GM19351 (cell line): ENCODE data around the gene C5orf58.
"Not testable (repeated sequence)": the region's sequence is repeated elsewhere in the genome, so short reads cannot be mapped to it uniquely, and the experiment has no call there.

Source experiments
- ATAC-seq: cut with Tn5 transposase; IDR thresholded peaks from one replicate; pipeline ENCODE4 v1.9.1; 2021; ENCODE audit warnings: mild to moderate bottlenecking, moderate library complexity; ENCODE audit not compliant: unreplicated experiment

Gene C5orf58

GRCh38 chr5:170223360-170223759, 9.4 kb upstream of the C5orf58 start:
- no peak for ATAC-seq

GRCh38 chr5:170223906-170224305, 8.9 kb upstream of the C5orf58 start:
- ATAC-seq = no peak

- ATAC-seq = peak; percentile 56
These were observed 7.3 kb upstream of the C5orf58 start for GRCh38 chr5:170225326-170226128.

GRCh38 chr5:170226129-170226615, 6.6 kb upstream of the C5orf58 start:
- ATAC-seq = no peak

GRCh38 chr5:170226661-170227060, 6.1 kb upstream of the C5orf58 start:
- no peak for ATAC-seq

- ATAC-seq = no peak
These were observed 3.9 kb upstream of the C5orf58 start for GRCh38 chr5:170228762-170229435.

- ATAC-seq = no peak
These were observed 640 bp downstream of the C5orf58 start for GRCh38 chr5:170233358-170233892.

- no peak for ATAC-seq
These were observed 3.4 kb downstream of the C5orf58 start for GRCh38 chr5:170235876-170236864.

- ATAC-seq = no peak
These were observed 5.8 kb downstream of the C5orf58 start for GRCh38 chr5:170238456-170239196.

GRCh38 chr5:170245436-170245835, 12.7 kb downstream of the C5orf58 start:
- ATAC-seq = not testable (repeated sequence)

- ATAC-seq = no peak
These were observed 13.5 kb downstream of the C5orf58 start for GRCh38 chr5:170246126-170246870.

GRCh38 chr5:170247363-170247762, 14.6 kb downstream of the C5orf58 start:
- ATAC-seq = no peak

- no peak for ATAC-seq
These were observed 15.6 kb downstream of the C5orf58 start for GRCh38 chr5:170248172-170248930.

GRCh38 chr5:170248931-170249227, 16.1 kb downstream of the C5orf58 start:
- not testable (repeated sequence) for ATAC-seq

- no peak for ATAC-seq
These were observed 16.6 kb downstream of the C5orf58 start for GRCh38 chr5:170249355-170249754.

- no peak for ATAC-seq
These were observed 18.1 kb downstream of the C5orf58 start for GRCh38 chr5:170250810-170251317.

- no peak for ATAC-seq
These were observed 18.7 kb downstream of the C5orf58 start for GRCh38 chr5:170251462-170251861.

- ATAC-seq = no peak
These were observed 19.3 kb downstream of the C5orf58 start for GRCh38 chr5:170252109-170252508.
